ENCODE measurements around the gene E2F6. TPM values are rescaled to one million over a fixed set of nuclear protein-coding genes. Genes with fewer than 3 reads are reported as not detected.
A peak's percentile ranks its signal among the peaks of the same experiment; 100 is the strongest.

Gene E2F6
- polyA plus RNA-seq, 1 donor from 2014 or later, result 39.1 TPM

DNA sequence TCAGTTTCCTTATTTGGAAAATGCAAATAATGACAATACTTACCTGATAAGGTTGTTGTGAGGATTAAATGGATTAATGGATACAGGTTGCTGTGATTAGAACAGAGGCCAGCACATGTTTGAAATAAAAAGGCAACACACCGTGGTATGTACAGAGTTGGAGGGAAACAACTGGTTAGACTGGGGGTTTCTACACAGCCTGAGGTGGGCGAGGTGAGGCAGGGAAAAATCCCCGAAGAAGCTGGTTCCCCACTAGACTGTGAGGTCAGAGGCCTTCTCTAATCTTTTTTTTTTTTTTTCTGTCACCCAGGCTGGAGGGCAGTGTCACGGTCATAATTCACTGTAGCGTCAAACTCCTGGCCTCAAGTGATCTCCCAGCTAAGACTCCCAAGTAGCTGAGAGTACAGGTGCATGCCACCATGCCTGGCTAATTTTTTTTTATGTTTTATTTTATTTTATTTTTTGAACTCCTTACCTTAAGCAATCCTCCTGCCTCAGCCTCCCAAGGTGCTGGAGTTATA is 1.2 kb upstream of the E2F6 start:
- Histone ChIP-seq H3K27me3 (ENCODE audit: insufficient read depth, low read depth, low read length) (no peaks in the 10 kb centered on the region), H3K9me2 (ENCODE audit: insufficient read depth, low read length) (no peaks in the 10 kb centered on the region), H3F3A (ENCODE audit: insufficient read depth, low read length, poor library complexity, severe bottlenecking) (no peaks in the 10 kb centered on the region), H3K9me3 (ENCODE audit: low read length) (no peaks in the 10 kb centered on the region), H3K4me3 (ENCODE audit: low read length) (no peak overlapping the region), H3K79me2 (replicated peaks; ENCODE audit: insufficient read depth, low read length) (peaks cover 15% of the 10 kb centered on the region), H3K27ac (ENCODE audit: low read length) (no peak overlapping the region), H2AFZ (ENCODE audit: low read depth, low read length) (no peak overlapping the region), H4K20me1 (ENCODE audit: insufficient read depth) (no peaks in the 10 kb centered on the region), H3K9ac (ENCODE audit: low read length) (no peak overlapping the region), H3K36me3 (ENCODE audit: insufficient read depth, low read length) (no peaks in the 10 kb centered on the region), H3K4me2 (ENCODE audit: low read length) (no peak overlapping the region)
- no peak for TF ChIP-seq EP300 (conservative IDR thresholded peaks at IDR 0.05; ENCODE audit: poor library complexity, severe bottlenecking)
- TF ChIP-seq TAF1 (IDR thresholded peaks at IDR 0.05; ENCODE audit: low read depth), result no peak
- no peak for TF ChIP-seq SMC3 (conservative IDR thresholded peaks at IDR 0.05; ENCODE audit: poor library complexity)
- no peak for TF ChIP-seq RAD21 (conservative IDR thresholded peaks at IDR 0.05)
- no peak for TF ChIP-seq EZH2 (IDR thresholded peaks at IDR 0.05; ENCODE audit: borderline replicate concordance, insufficient read depth, low read length, poor library complexity, severe bottlenecking)
- TF ChIP-seq, protein P1, sequence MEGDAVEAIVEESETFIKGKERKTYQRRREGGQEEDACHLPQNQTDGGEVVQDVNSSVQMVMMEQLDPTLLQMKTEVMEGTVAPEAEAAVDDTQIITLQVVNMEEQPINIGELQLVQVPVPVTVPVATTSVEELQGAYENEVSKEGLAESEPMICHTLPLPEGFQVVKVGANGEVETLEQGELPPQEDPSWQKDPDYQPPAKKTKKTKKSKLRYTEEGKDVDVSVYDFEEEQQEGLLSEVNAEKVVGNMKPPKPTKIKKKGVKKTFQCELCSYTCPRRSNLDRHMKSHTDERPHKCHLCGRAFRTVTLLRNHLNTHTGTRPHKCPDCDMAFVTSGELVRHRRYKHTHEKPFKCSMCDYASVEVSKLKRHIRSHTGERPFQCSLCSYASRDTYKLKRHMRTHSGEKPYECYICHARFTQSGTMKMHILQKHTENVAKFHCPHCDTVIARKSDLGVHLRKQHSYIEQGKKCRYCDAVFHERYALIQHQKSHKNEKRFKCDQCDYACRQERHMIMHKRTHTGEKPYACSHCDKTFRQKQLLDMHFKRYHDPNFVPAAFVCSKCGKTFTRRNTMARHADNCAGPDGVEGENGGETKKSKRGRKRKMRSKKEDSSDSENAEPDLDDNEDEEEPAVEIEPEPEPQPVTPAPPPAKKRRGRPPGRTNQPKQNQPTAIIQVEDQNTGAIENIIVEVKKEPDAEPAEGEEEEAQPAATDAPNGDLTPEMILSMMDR (IDR thresholded peaks at IDR 0.05; ENCODE audit: poor library complexity, severe bottlenecking), result no peak
- TF ChIP-seq POLR2AphosphoS5 (IDR thresholded peaks at IDR 0.05), result no peak
- no peak for TF ChIP-seq REST (IDR thresholded peaks at IDR 0.05; ENCODE audit: borderline replicate concordance)
- TF ChIP-seq MXI1 (conservative IDR thresholded peaks at IDR 0.05; ENCODE audit: poor library complexity, severe bottlenecking), result no peak

DNA sequence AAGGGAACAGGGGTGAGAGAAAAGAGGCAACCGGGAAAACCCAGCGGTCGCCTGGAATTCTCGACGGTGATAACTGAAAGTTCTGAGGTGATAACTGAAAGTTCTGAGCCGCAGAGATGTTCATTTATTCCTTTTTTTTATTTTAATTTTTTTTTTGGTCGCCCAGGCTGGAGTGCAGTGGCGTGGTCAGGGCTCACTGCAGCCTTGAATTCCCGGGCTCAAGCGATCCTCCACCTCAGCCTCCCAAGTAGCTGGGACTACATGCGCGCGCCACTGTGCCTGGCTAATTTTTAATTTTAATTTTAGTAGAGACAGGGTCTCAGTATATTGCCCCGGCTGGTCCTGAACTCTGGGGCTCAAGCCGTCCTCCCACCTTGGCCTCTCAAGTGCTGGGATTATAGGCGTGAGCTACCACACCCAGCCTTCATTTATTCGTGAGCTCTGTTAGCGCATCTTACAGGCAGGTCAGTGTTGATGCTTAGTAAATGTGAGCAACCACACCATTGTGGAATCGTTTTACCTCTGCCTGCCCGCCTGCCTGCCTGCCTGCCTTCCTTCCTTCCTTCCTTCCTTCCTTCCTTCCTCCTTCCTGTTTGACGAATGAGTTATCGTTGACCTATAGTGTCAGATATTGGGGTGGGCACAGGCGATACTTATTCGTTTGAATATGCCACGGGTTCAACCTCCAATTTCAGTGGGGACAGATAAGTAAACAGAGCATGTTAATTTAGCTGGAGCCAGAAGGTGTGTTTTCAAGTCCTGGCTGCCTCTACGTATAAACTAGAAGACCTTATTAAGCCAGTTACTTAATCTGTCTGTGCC is 557 bp upstream of the E2F6 start:
- Histone ChIP-seq H3F3A (ENCODE audit: insufficient read depth, low read length, poor library complexity, severe bottlenecking) (no peaks in the 10 kb centered on the region), H3K79me2 (replicated peaks; ENCODE audit: insufficient read depth, low read length) (peaks cover 22% of the 10 kb centered on the region), H3K36me3 (ENCODE audit: insufficient read depth, low read length) (no peaks in the 10 kb centered on the region), H3K9me3 (ENCODE audit: low read length) (no peaks in the 10 kb centered on the region), H2AFZ (ENCODE audit: low read depth, low read length) (no peak overlapping the region), H3K27ac (ENCODE audit: low read length) (no peak overlapping the region), H3K4me2 (ENCODE audit: low read length) (no peak overlapping the region), H4K20me1 (ENCODE audit: insufficient read depth) (no peaks in the 10 kb centered on the region), H3K9ac (ENCODE audit: low read length) (no peak overlapping the region), H3K4me3 (ENCODE audit: low read length) (peak overlapping the region; percentile 95), H3K9me2 (ENCODE audit: insufficient read depth, low read length) (no peaks in the 10 kb centered on the region), H3K27me3 (ENCODE audit: insufficient read depth, low read depth, low read length) (no peaks in the 10 kb centered on the region)
- TF ChIP-seq REST (IDR thresholded peaks at IDR 0.05; ENCODE audit: borderline replicate concordance) (no peak), SMC3 (conservative IDR thresholded peaks at IDR 0.05; ENCODE audit: poor library complexity) (no peak), RAD21 (conservative IDR thresholded peaks at IDR 0.05) (no peak), EZH2 (IDR thresholded peaks at IDR 0.05; ENCODE audit: borderline replicate concordance, insufficient read depth, low read length, poor library complexity, severe bottlenecking) (no peak), MXI1 (conservative IDR thresholded peaks at IDR 0.05; ENCODE audit: poor library complexity, severe bottlenecking) (no peak), TAF1 (IDR thresholded peaks at IDR 0.05; ENCODE audit: low read depth) (no peak), POLR2AphosphoS5 (IDR thresholded peaks at IDR 0.05) (no peak), EP300 (conservative IDR thresholded peaks at IDR 0.05; ENCODE audit: poor library complexity, severe bottlenecking) (no peak)
- TF ChIP-seq, protein P1 (IDR thresholded peaks at IDR 0.05; ENCODE audit: poor library complexity, severe bottlenecking), result no peak

All from neural cell (in vitro differentiated cells).